Hepatocyte (in vitro differentiated cells): ENCODE results near the gene JARID2. TPM values are rescaled to one million over a fixed set of nuclear protein-coding genes. Genes with fewer than 3 reads are reported as not detected.

Source experiments
- DNase-seq: peaks from one replicate; pipeline ENCODE4 v3.0.0-alpha.2; 2016; ENCODE audit warnings: low spot score
- H2AFZ ChIP-seq: fragments of 200-600 bp; sonication (generic); 2 replicates; pipeline ENCODE4 v1.6.0; 2016; ENCODE audit warnings: antibody characterized with exemption, mild to moderate bottlenecking
- H3K27ac ChIP-seq: fragments of 200-600 bp; sonication (generic); 2 replicates; pipeline ENCODE4 v1.5.1; 2016; ENCODE audit warnings: mild to moderate bottlenecking
- H3K27me3 ChIP-seq: fragments of 200-600 bp; sonication (generic); 2 replicates; pipeline ENCODE4 v1.6.1; 2016
- H3K36me3 ChIP-seq: fragments of 200-600 bp; sonication (generic); replicated peaks from 2 replicates; pipeline ENCODE4 v1.5.1; 2016; ENCODE audit warnings: low read depth; ENCODE audit not compliant: insufficient read depth
- H3K4me1 ChIP-seq: fragments of 200-600 bp; sonication (generic); 2 replicates; pipeline ENCODE4 v1.5.1; 2016; ENCODE audit warnings: mild to moderate bottlenecking, moderate library complexity; ENCODE audit not compliant: insufficient read depth
- H3K4me2 ChIP-seq: fragments of 200-600 bp; sonication (generic); 2 replicates; pipeline ENCODE4 v1.6.0; 2016
- H3K4me3 ChIP-seq: fragments of 200-600 bp; sonication (generic); 2 replicates; pipeline ENCODE4 v1.5.1; 2016; ENCODE audit warnings: mild to moderate bottlenecking
- H3K79me2 ChIP-seq: fragments of 200-600 bp; sonication (generic); 2 replicates; pipeline ENCODE4 v1.6.0; 2017; ENCODE audit warnings: mild to moderate bottlenecking
- H3K9me2 ChIP-seq: fragments of 200-600 bp; sonication (generic); replicated peaks from 2 replicates; pipeline ENCODE4 v1.6.0; 2017; ENCODE audit warnings: mild to moderate bottlenecking; ENCODE audit not compliant: insufficient read depth
- H3K9me3 ChIP-seq: fragments of 200-600 bp; sonication (generic); 2 replicates; pipeline ENCODE4 v1.5.1; 2016; ENCODE audit warnings: low read depth, mild to moderate bottlenecking
- H4K20me1 ChIP-seq: fragments of 200-600 bp; sonication (generic); 2 replicates; pipeline ENCODE4 v1.6.0; 2016; ENCODE audit warnings: mild to moderate bottlenecking; ENCODE audit not compliant: insufficient read depth, poor library complexity, severe bottlenecking
- CTCF ChIP-seq: fragments of 200-600 bp; sonication (generic); IDR thresholded peaks from 2 replicates; pipeline ENCODE4 v1.5.1; 2016; ENCODE audit warnings: antibody characterized with exemption, mild to moderate bottlenecking; ENCODE audit not compliant: poor library complexity
- EZH2 ChIP-seq: fragments of 200-600 bp; sonication (generic); IDR thresholded peaks from 2 replicates; pipeline ENCODE4 v1.6.1; 2016; ENCODE audit warnings: antibody characterized with exemption, mild to moderate bottlenecking, borderline replicate concordance
- EZH2phosphoT487 ChIP-seq: fragments of 200-600 bp; sonication (generic); IDR thresholded peaks from one replicate; pipeline ENCODE4 v1.6.1; 2018; ENCODE audit warnings: antibody characterized with exemption, mild to moderate bottlenecking, low read depth, moderate library complexity; ENCODE audit not compliant: unreplicated experiment, severe bottlenecking
- WGBS: methylation state at CpG from one replicate; pipeline ENCODE4 v1.1.6; 2016; ENCODE audit warnings: low lambda C conversion rate; ENCODE audit errors: missing lambda C conversion rate; 5-methylcytosine and 5-hydroxymethylcytosine counted together
- polyA plus RNA-seq: library from polyadenylated mRNA; unstranded; fragments of >200 nt; fragmentation: Nextera tagmentation; extraction: Ambion mirVana; gene quantifications from 2 replicates; pipeline ENCODE4 v1.2.1, GENCODE V29; 2016
- total RNA-seq: library from RNA; depleted of rRNA; stranded (reverse); fragments of >200 nt; gene quantifications from 2 replicates; pipeline ENCODE4 v1.2.3, GENCODE V29; 2014

The JARID2 gene
- total and polyA plus RNA-seq, 2 experiments from 2014 or later: 4.6 to 11.6 TPM

GRCh38 chr6:15220062-15220461, 25.8 kb upstream of the JARID2 start:
- Histone ChIP-seq H3K9me3 (no peaks in the 10 kb centered on the region), H3K27ac (no peak overlapping the region), H3K79me2 (no peaks in the 10 kb centered on the region), H3K4me2 (no peak overlapping the region), H3K9me2 (no peaks in the 10 kb centered on the region), H3K4me3 (no peak overlapping the region), H3K4me1 (no peaks in the 10 kb centered on the region), H3K36me3 (no peaks in the 10 kb centered on the region), H3K27me3 (no peaks in the 10 kb centered on the region), H2AFZ (no peak overlapping the region), H4K20me1 (no peaks in the 10 kb centered on the region)
- WGBS: 88% methylated on average over 2 of the region's 2 CpGs
- no peak for DNase-seq
- TF ChIP-seq CTCF: no peak
- TF ChIP-seq EZH2: no peak
- no peak for TF ChIP-seq EZH2phosphoT487

- Histone ChIP-seq H3K36me3 (no peaks in the 10 kb centered on the region), H3K4me2 (no peak overlapping the region), H3K27me3 (no peaks in the 10 kb centered on the region), H3K4me3 (no peak overlapping the region), H3K4me1 (no peaks in the 10 kb centered on the region), H3K9me2 (no peaks in the 10 kb centered on the region), H3K79me2 (no peaks in the 10 kb centered on the region), H2AFZ (no peak overlapping the region), H3K27ac (no peak overlapping the region), H4K20me1 (no peaks in the 10 kb centered on the region), H3K9me3 (no peaks in the 10 kb centered on the region)
- TF ChIP-seq EZH2phosphoT487 (no peak), EZH2 (no peak), CTCF (no peak)
- 92% methylated on average over 7 of the region's 7 CpGs for WGBS
- no peak for DNase-seq
These were observed 18.0 kb upstream of the JARID2 start for GRCh38 chr6:15227827-15228318.

- H3K27ac ChIP-seq: no peak overlapping the region
- no peak for DNase-seq
- no peaks in the 10 kb centered on the region for H3K9me3 ChIP-seq
- WGBS: 92% methylated on average over 3 of the region's 3 CpGs
- H3K27me3 ChIP-seq: no peaks in the 10 kb centered on the region
- no peak overlapping the region for H3K4me2 ChIP-seq
- no peak for TF ChIP-seq EZH2
- no peak for TF ChIP-seq CTCF
- no peak for TF ChIP-seq EZH2phosphoT487
- no peaks in the 10 kb centered on the region for H4K20me1 ChIP-seq
- no peaks in the 10 kb centered on the region for H3K4me1 ChIP-seq
- no peaks in the 10 kb centered on the region for H3K9me2 ChIP-seq
- H3K4me3 ChIP-seq: no peak overlapping the region
- no peaks in the 10 kb centered on the region for H3K36me3 ChIP-seq
- no peak overlapping the region for H2AFZ ChIP-seq
- no peaks in the 10 kb centered on the region for H3K79me2 ChIP-seq
These were observed 15.0 kb upstream of the JARID2 start for GRCh38 chr6:15230827-15231226.
